Fibroblast of peridontal ligament (primary cell): ENCODE measurements around the gene SLC45A1.

Source experiments
- DNase-seq: peaks from one replicate; pipeline ENCODE4 v3.0.0-alpha.2; 2010; ENCODE audit errors: extremely low read depth

The SLC45A1 gene

GRCh38 chr1:8311068-8311718 lies 6.7 kb upstream of the SLC45A1 start:
- no peak for DNase-seq

- DNase-seq: no peak
These were observed 5.4 kb upstream of the SLC45A1 start for GRCh38 chr1:8312235-8313218.

- DNase-seq: no peak
These were observed 4.7 kb upstream of the SLC45A1 start for GRCh38 chr1:8313231-8313630.

GRCh38 chr1:8314346-8315280 lies 3.3 kb upstream of the SLC45A1 start:
- peak; percentile 78 for DNase-seq

- no peak for DNase-seq
These were observed 2.1 kb upstream of the SLC45A1 start for GRCh38 chr1:8315573-8316475.

- DNase-seq: no peak
These were observed 522 bp downstream of the SLC45A1 start for GRCh38 chr1:8318436-8318835.

- no peak for DNase-seq
These were observed 3.7 kb downstream of the SLC45A1 start for GRCh38 chr1:8321612-8322011.

- no peak for DNase-seq
These were observed 5.8 kb downstream of the SLC45A1 start for GRCh38 chr1:8323706-8324105.

- DNase-seq: no peak
These were observed 6.4 kb downstream of the SLC45A1 start for GRCh38 chr1:8324176-8324810.

- no peak for DNase-seq
These were observed 7.9 kb downstream of the SLC45A1 start for GRCh38 chr1:8325771-8326170.

GRCh38 chr1:8326265-8326664 lies 8.4 kb downstream of the SLC45A1 start:
- no peak for DNase-seq

- no peak for DNase-seq
These were observed 10.4 kb downstream of the SLC45A1 start for GRCh38 chr1:8328271-8328670.

GRCh38 chr1:8329439-8329838 lies 11.5 kb downstream of the SLC45A1 start:
- no peak for DNase-seq

GRCh38 chr1:8329858-8330257 lies 11.9 kb downstream of the SLC45A1 start:
- no peak for DNase-seq

GRCh38 chr1:8330271-8331125 lies 12.6 kb downstream of the SLC45A1 start:
- no peak for DNase-seq

GRCh38 chr1:8332806-8333205 lies 14.9 kb downstream of the SLC45A1 start:
- DNase-seq: no peak

- DNase-seq: no peak
These were observed 15.5 kb downstream of the SLC45A1 start for GRCh38 chr1:8333246-8333987.

- DNase-seq: no peak
These were observed 16.4 kb downstream of the SLC45A1 start for GRCh38 chr1:8334106-8334851.
